ENCODE results near the gene NOTCH1. TPM values are rescaled to one million over a fixed set of nuclear protein-coding genes. Genes with fewer than 3 reads are reported as not detected.

The NOTCH1 gene
- total and polyA plus RNA-seq, 2 of the 13 experiments (the other 11 are each of a cell fraction or from before 2014, with no cell fraction given), result 0.09 to 0.35 TPM

GRCh38 chr9:136457326-136457725 lies 88.5 kb downstream of the NOTCH1 start:
- Histone ChIP-seq H3K27ac (ENCODE audit: extremely low read length, insufficient read depth, low read length) (no peak overlapping the region), H2AFZ (ENCODE audit: low read length) (no peak overlapping the region), H3K9me3 (ENCODE audit: low read length) (no peaks in the 10 kb centered on the region), H4K20me1 (ENCODE audit: insufficient read depth, low read length) (no peaks in the 10 kb centered on the region), H3K79me2 (ENCODE audit: insufficient read depth, low read length) (no peaks in the 10 kb centered on the region), H3K27me3 (ENCODE audit: control insufficient read depth in 1 of 2, insufficient read depth in 2 of 2, low read length in 2 of 2) (no peaks in the 10 kb centered on the region), H3K36me3 (replicated peaks in 1 of 2; ENCODE audit: control insufficient read depth in 1 of 2, insufficient read depth in 2 of 2, low read length in 2 of 2) (peaks cover 43 to 82% of the 10 kb centered on the region in 2 experiments; a peak in 4 of 5 replicates), H3K9ac (ENCODE audit: insufficient read depth, low read depth, low read length) (no peak overlapping the region), H3K4me3 (replicated peaks in 1 of 3; ENCODE audit: insufficient read depth in 1 of 3, low read depth in 2 of 3, low read length in 3 of 3) (no peak overlapping the region), H3K4me2 (ENCODE audit: low read depth, low read length) (no peak overlapping the region), H3K4me1 (ENCODE audit: insufficient read depth, low read length) (no peaks in the 10 kb centered on the region)
- TF ChIP-seq KMT2B (CRISPR knock-in tag; IDR thresholded peaks at IDR 0.05) (no peak), AGO2 (optimal IDR thresholded peaks at IDR 0.05; ENCODE audit: low read depth, low read length) (peak; percentile 51), PRMT3 (CRISPR knock-in tag; IDR thresholded peaks at IDR 0.05; ENCODE audit: borderline replicate concordance, low read depth) (no peak), ZNF335 (CRISPR knock-in tag; IDR thresholded peaks at IDR 0.05) (no peak), MBD4 (IDR thresholded peaks at IDR 0.05; ENCODE audit: borderline replicate concordance, low read length) (no peak)
- FAIRE-seq (no peak), ATAC-seq (no peak), DNase-seq (ENCODE audit: low spot score) (no peak)
- ChIA-PET POLR2A (no interaction called here), CTCF (ENCODE audit: low intra/inter-chr PET ratio, low total read pairs) (no interaction called here)
- in situ Hi-C loops (cut with HindIII; ENCODE audit: extremely low pct_ligation_motif_present, low pct_unique_long_range_greater_than_20kb) (no loop called here), intact Hi-C loops (cut with micrococcal nuclease; ENCODE audit: unreplicated experiment) (no loop called here)
- WGBS (ENCODE audit: low lambda C conversion rate), result 95% methylated on average over 21 of the region's 24 CpGs
- BruUV-seq (replicated peaks), result no TSS peak

GRCh38 chr9:136456258-136456657 lies 89.6 kb downstream of the NOTCH1 start:
- Histone ChIP-seq H3K4me3 (replicated peaks in 1 of 3; ENCODE audit: insufficient read depth in 1 of 3, low read depth in 2 of 3, low read length in 3 of 3) (no peak overlapping the region), H3K36me3 (replicated peaks in 1 of 2; ENCODE audit: control insufficient read depth in 1 of 2, insufficient read depth in 2 of 2, low read length in 2 of 2) (peaks cover 42 to 77% of the 10 kb centered on the region in 2 experiments; a peak in 4 of 5 replicates)
- no peak for FAIRE-seq

More at GRCh38 chr9:136456258-136456657, 89.6 kb downstream of the NOTCH1 start:
- H3K27ac ChIP-seq (ENCODE audit: extremely low read length, insufficient read depth, low read length), result no peak overlapping the region
- ATAC-seq, result no peak
- ChIA-PET POLR2A (no interaction called here), CTCF (ENCODE audit: low intra/inter-chr PET ratio, low total read pairs) (no interaction called here)
- H3K79me2 ChIP-seq (ENCODE audit: insufficient read depth, low read length), result no peaks in the 10 kb centered on the region
- no peak overlapping the region for H3K9ac ChIP-seq (ENCODE audit: insufficient read depth, low read depth, low read length)
- no TSS peak for BruUV-seq (replicated peaks)
- no peaks in the 10 kb centered on the region for H4K20me1 ChIP-seq (ENCODE audit: insufficient read depth, low read length)
- in situ Hi-C loops (cut with HindIII; ENCODE audit: extremely low pct_ligation_motif_present, low pct_unique_long_range_greater_than_20kb) (no loop called here), intact Hi-C loops (cut with micrococcal nuclease; ENCODE audit: unreplicated experiment) (no loop called here)
- WGBS (ENCODE audit: low lambda C conversion rate), result 96% methylated on average over 9 of the region's 9 CpGs
- no peak overlapping the region for H2AFZ ChIP-seq (ENCODE audit: low read length)
- DNase-seq (ENCODE audit: low spot score), result no peak
- no peak overlapping the region for H3K4me2 ChIP-seq (ENCODE audit: low read depth, low read length)
- TF ChIP-seq MAFF (IDR thresholded peaks at IDR 0.05; ENCODE audit: low read depth, low read length), result peak; percentile 84
- no peak for TF ChIP-seq SP1 (IDR thresholded peaks at IDR 0.05)
- no peak for TF ChIP-seq SP1 (CRISPR knock-in tag; IDR thresholded peaks at IDR 0.05)
- peak; percentile 83 to 88 for TF ChIP-seq MAFK (conservative IDR thresholded peaks at IDR 0.05 in 1 of 2, IDR thresholded peaks at IDR 0.05 in 1 of 2; ENCODE audit: low read length in 2 of 2)
- no peaks in the 10 kb centered on the region for H3K27me3 ChIP-seq (ENCODE audit: control insufficient read depth in 1 of 2, insufficient read depth in 2 of 2, low read length in 2 of 2)
- no peaks in the 10 kb centered on the region for H3K9me3 ChIP-seq (ENCODE audit: low read length)
- no peaks in the 10 kb centered on the region for H3K4me1 ChIP-seq (ENCODE audit: insufficient read depth, low read length)
